SK-N-SH (cell line): ENCODE data around the gene NDST4. TPM values are rescaled to one million over a fixed set of nuclear protein-coding genes. Genes with fewer than 3 reads are reported as not detected.

ENCODE experiments used
- CTCF ChIA-PET: fragments of 300-600, 350-600 bp; formaldehyde crosslinking; extraction: SDS; loops from one replicate; lab custom pipeline; 2021; lab: Yijun Ruan, JAX
- POLR2A ChIA-PET: fragments of 350-600 bp; sonication (Branson Sonifier 250); formaldehyde crosslinking; extraction: SDS; loops from one replicate; lab custom pipeline; 2020; ENCODE audit warnings: antibody characterized with exemption, inconsistent platforms; lab: Yijun Ruan, JAX
- DNase-seq: peaks from one replicate; pipeline ENCODE4 v3.0.0; 2012
- H2AFZ ChIP-seq: fragments of 200-600 bp; sonication (generic); 2 replicates; pipeline ENCODE4 v1.8.1; 2016; ENCODE audit warnings: antibody characterized with exemption, mild to moderate bottlenecking, low read depth
- H3F3A ChIP-seq: fragments of 200-600 bp; sonication (generic); replicated peaks from 2 replicates; pipeline ENCODE3; 2016; ENCODE audit warnings: antibody characterized with exemption, mild to moderate bottlenecking; ENCODE audit not compliant: insufficient read depth
- H3K27ac ChIP-seq, 2 experiments: fragments of 200-500 bp in 1 of 2; fragments of 200-600 bp in 1 of 2; sonication (Bioruptor generic) in 1 of 2; sonication (generic), shearing (Covaris generic) in 1 of 2; 2 replicates each; pipeline versions ENCODE4 v1.5.1 to v1.6.1; 2014 to 2016; ENCODE audit warnings: low read depth in 2 of 2, inconsistent platforms in 1 of 2, low read length in 1 of 2, mild to moderate bottlenecking in 1 of 2, mixed read lengths in 1 of 2
- H3K27me3 ChIP-seq: fragments of 200-600 bp; sonication (generic), shearing (Covaris generic); 2 replicates; pipeline ENCODE4 v1.6.1; 2016; ENCODE audit warnings: mixed run types; ENCODE audit not compliant: insufficient read depth
- H3K36me3 ChIP-seq, 2 experiments: fragments of 200-500 bp in 1 of 2; fragments of 200-600 bp in 1 of 2; sonication (Bioruptor generic) in 1 of 2; sonication (generic) in 1 of 2; replicated peaks in 1 of 2; 2 replicates each; pipeline versions ENCODE3 to v1.5.1; 2014 to 2016; ENCODE audit warnings: low read length in 1 of 2, mild to moderate bottlenecking in 1 of 2; ENCODE audit not compliant: insufficient read depth in 2 of 2, control insufficient read depth in 1 of 2
- H3K4me1 ChIP-seq, 2 experiments: fragments of 200-500 bp in 1 of 2; fragments of 200-600 bp in 1 of 2; sonication (Bioruptor generic) in 1 of 2; sonication (generic), shearing (Covaris generic) in 1 of 2; 2 replicates each; pipeline versions ENCODE4 v1.5.1 to v1.6.1; 2014 to 2016; ENCODE audit warnings: low read depth in 1 of 2, low read length in 1 of 2, mixed run types in 1 of 2; ENCODE audit not compliant: insufficient read depth in 2 of 2, control insufficient read depth in 1 of 2
- H3K4me2 ChIP-seq: fragments of 200-600 bp; sonication (generic), shearing (Covaris generic); 2 replicates; pipeline ENCODE4 v1.6.1; 2017; ENCODE audit warnings: mixed run types
- H3K4me3 ChIP-seq, 2 experiments: fragments of 200-500 bp in 1 of 2; fragments of 200-600 bp in 1 of 2; sonication (Bioruptor generic) in 1 of 2; sonication (generic), shearing (Covaris generic) in 1 of 2; 2 replicates each; pipeline versions ENCODE4 v1.5.1 to v1.8.1; 2014 to 2016; ENCODE audit warnings: low read depth in 2 of 2, inconsistent platforms in 1 of 2, low read length in 1 of 2, mild to moderate bottlenecking in 1 of 2, mixed read lengths in 1 of 2, moderate library complexity in 1 of 2
- H3K79me2 ChIP-seq: fragments of 200-600 bp; sonication (generic); 2 replicates; pipeline ENCODE4 v1.8.1; 2017; ENCODE audit warnings: mild to moderate bottlenecking; ENCODE audit not compliant: insufficient read depth
- H3K9ac ChIP-seq: fragments of 200-600 bp; sonication (generic); 2 replicates; pipeline ENCODE4 v1.6.1; 2017; ENCODE audit warnings: mixed run types
- H3K9me2 ChIP-seq: fragments of 200-600 bp; sonication (generic); 2 replicates; pipeline ENCODE4 v1.6.1; 2017; ENCODE audit warnings: mixed run types
- H3K9me3 ChIP-seq: fragments of 200-600 bp; sonication (generic); 2 replicates; pipeline ENCODE4 v1.6.1; 2017; ENCODE audit warnings: mixed run types, mild to moderate bottlenecking, moderate library complexity
- H4K20me1 ChIP-seq: fragments of 200-600 bp; sonication (generic); 2 replicates; pipeline ENCODE4 v1.6.1; 2017; ENCODE audit warnings: mild to moderate bottlenecking, mixed run types; ENCODE audit not compliant: insufficient read depth
- CHD2 ChIP-seq: fragments of 150-350 bp; IDR thresholded peaks from 2 replicates; pipeline ENCODE4 v1.6.1; 2018; ENCODE audit warnings: low read length; ENCODE audit not compliant: partially characterized antibody
- CTCF ChIP-seq: fragments of 200-600 bp; sonication (generic); IDR thresholded peaks from 2 replicates; pipeline ENCODE4 v1.6.1; 2017; ENCODE audit warnings: antibody characterized with exemption, mild to moderate bottlenecking, moderate library complexity
- ELF1 ChIP-seq: IDR thresholded peaks from 2 replicates; pipeline ENCODE4 v1.4.0; 2012
- EZH2phosphoT487 ChIP-seq: fragments of 200-600 bp; sonication (generic); IDR thresholded peaks from 2 replicates; pipeline ENCODE4 v1.6.1; 2017; ENCODE audit warnings: low read depth, mixed run types, mild to moderate bottlenecking, antibody characterized with exemption, moderate library complexity, borderline replicate concordance
- FOSL2 ChIP-seq: IDR thresholded peaks from 2 replicates; pipeline ENCODE4 v1.4.0; 2012; ENCODE audit warnings: low read depth, mild to moderate bottlenecking, moderate library complexity, borderline replicate concordance
- FOXJ3 ChIP-seq: sonication (generic); formaldehyde crosslinking; IDR thresholded peaks from 2 replicates; pipeline ENCODE4 v1.5.1; 2020; ENCODE audit warnings: mild to moderate bottlenecking, missing genetic modification reagents
- FOXM1 ChIP-seq: IDR thresholded peaks from 2 replicates; pipeline ENCODE4 v1.4.0; 2012; ENCODE audit warnings: low read depth, mild to moderate bottlenecking
- GATA2 ChIP-seq: sonication (generic); formaldehyde crosslinking; IDR thresholded peaks from 2 replicates; pipeline ENCODE4 v1.5.0; 2020; ENCODE audit warnings: mild to moderate bottlenecking, missing genetic modification reagents
- IRF3 ChIP-seq: fragments of 150-350 bp; IDR thresholded peaks from 2 replicates; pipeline ENCODE4 v1.6.1; 2016; ENCODE audit warnings: mild to moderate bottlenecking, low read depth, low read length
- JUND ChIP-seq: IDR thresholded peaks from 2 replicates; pipeline ENCODE4 v1.4.0; 2012
- MEF2A ChIP-seq: IDR thresholded peaks from 2 replicates; pipeline ENCODE4 v1.4.0; 2012; ENCODE audit warnings: low read depth, borderline replicate concordance
- NFIC ChIP-seq: IDR thresholded peaks from 2 replicates; pipeline ENCODE4 v1.4.0; 2012; ENCODE audit warnings: borderline replicate concordance
- RFX5 ChIP-seq: IDR thresholded peaks from 2 replicates; pipeline ENCODE4 v1.6.1; 2012; ENCODE audit warnings: mild to moderate bottlenecking, improper control_type of control experiment, low read length
- SIN3A ChIP-seq: IDR thresholded peaks from 2 replicates; pipeline ENCODE4 v1.6.1; 2012; ENCODE audit warnings: low read depth, mild to moderate bottlenecking, low read length, moderate library complexity, borderline replicate concordance
- SMC3 ChIP-seq: IDR thresholded peaks from 2 replicates; pipeline ENCODE4 v1.6.1; 2012; ENCODE audit warnings: low read depth, low read length, improper control_type of control experiment
- TAF1 ChIP-seq: IDR thresholded peaks from 2 replicates; pipeline ENCODE4 v1.6.1; 2012; ENCODE audit warnings: low read depth, mild to moderate bottlenecking, low read length, moderate library complexity, borderline replicate concordance
- TCF12 ChIP-seq: IDR thresholded peaks from 2 replicates; pipeline ENCODE4 v1.4.0; 2012
- TEAD4 ChIP-seq: IDR thresholded peaks from 2 replicates; pipeline ENCODE4 v1.4.0; 2012; ENCODE audit warnings: mild to moderate bottlenecking, borderline replicate concordance; ENCODE audit not compliant: insufficient read depth
- ZBTB33 ChIP-seq: IDR thresholded peaks from 2 replicates; pipeline ENCODE4 v1.4.0; 2012; ENCODE audit warnings: low read depth, borderline replicate concordance
- WGBS: methylation state at CpG from one replicate; pipeline ENCODE4 v1.1.6; 2017; ENCODE audit warnings: low lambda C conversion rate; 5-methylcytosine and 5-hydroxymethylcytosine counted together
- polyA plus RNA-seq, 3 experiments: library from polyadenylated mRNA; depleted of rRNA; stranded (reverse); fragments of >200 nt; gene quantifications; 2 replicates each; pipeline ENCODE4 v1.2.3, GENCODE V29; 2012

The NDST4 gene
- polyA plus RNA-seq, 1 of the 3 experiments (the other 2 are of a cell fraction): not detected

GRCh38 chr4:115126491-115126890 lies 13.1 kb upstream of the NDST4 start:
- ChIA-PET CTCF (interaction anchor here (1.6 kb wide), 1 partner anchor 19 kb away, joined by 3 read pairs; no protein-coding TSS in a partner anchor), POLR2A (no interaction called here)
- H3K9me3 ChIP-seq: no peaks in the 10 kb centered on the region

More at GRCh38 chr4:115126491-115126890, 13.1 kb upstream of the NDST4 start:
- Histone ChIP-seq H3K4me3 (no peak overlapping the region), H3K9me2 (no peaks in the 10 kb centered on the region), H3F3A (no peaks in the 10 kb centered on the region), H3K4me1 (no peaks in the 10 kb centered on the region), H3K27me3 (no peaks in the 10 kb centered on the region), H3K36me3 (no peaks in the 10 kb centered on the region), H3K79me2 (no peaks in the 10 kb centered on the region), H3K4me2 (no peak overlapping the region), H2AFZ (no peak overlapping the region), H3K27ac (no peak overlapping the region), H3K9ac (no peak overlapping the region), H4K20me1 (no peaks in the 10 kb centered on the region)
- no peak for DNase-seq
- WGBS: 26% methylated on average over 2 of the region's 2 CpGs
- TF ChIP-seq IRF3 (no peak), SIN3A (no peak), CHD2 (no peak), FOXJ3 (CRISPR knock-in tag) (no peak), FOSL2 (no peak), CTCF (no peak), MEF2A (no peak), ZBTB33 (no peak), GATA2 (CRISPR knock-in tag) (no peak), EZH2phosphoT487 (no peak), TAF1 (no peak), SMC3 (no peak), TEAD4 (no peak), NFIC (no peak), TCF12 (no peak), FOXM1 (no peak), JUND (no peak), ELF1 (no peak), RFX5 (no peak)
